ENCODE measurements around the gene TTLL13. TPM values are rescaled to one million over a fixed set of nuclear protein-coding genes. Genes with fewer than 3 reads are reported as not detected.

Gene TTLL13
- total RNA-seq, 2 donors from 2014 or later, result not detected

GRCh38 chr15:90306560-90306959 lies 57.2 kb downstream of the TTLL13 start:
- WGBS, 2 donors, result 48 to 51% methylated on average over 6 of the region's 6 CpGs

GRCh38 chr15:90307661-90308060 lies 58.3 kb downstream of the TTLL13 start:
- no peaks in the 10 kb centered on the region for H3K36me3 ChIP-seq (replicated peaks in 1 of 2; ENCODE audit: insufficient read depth in 1 of 2, low read depth in 2 of 2)
- peaks cover 13% of the 10 kb centered on the region for H3K4me1 ChIP-seq
- H3K4me3 ChIP-seq, result no peak overlapping the region
- no peaks in the 10 kb centered on the region for H3K27me3 ChIP-seq
- DNase-seq, result no peak
- TF ChIP-seq POLR2A (IDR thresholded peaks at IDR 0.05), result no peak
- no peak for TF ChIP-seq CTCF (IDR thresholded peaks at IDR 0.05)
- peak; percentile 15 for ATAC-seq
- H3K9me3 ChIP-seq, result no peaks in the 10 kb centered on the region
- 61 to 77% methylated on average over 2 of the region's 2 CpGs for WGBS, 2 donors
- intact Hi-C loops (cut with DNase I), result no loop called here
- H3K27ac ChIP-seq, result no peak overlapping the region

More at GRCh38 chr15:90306560-90306959, 57.2 kb downstream of the TTLL13 start:
- Histone ChIP-seq H3K4me3 (no peak overlapping the region), H3K27me3 (no peaks in the 10 kb centered on the region), H3K27ac (peak overlapping the region in 3 of 4 donors; percentile 16 to 37 (median 32)), H3K36me3 (replicated peaks in 1 of 2; ENCODE audit: insufficient read depth in 1 of 2, low read depth in 2 of 2) (no peaks in the 10 kb centered on the region), H3K9me3 (no peaks in the 10 kb centered on the region), H3K4me1 (peaks cover 24% of the 10 kb centered on the region)
- TF ChIP-seq CTCF (IDR thresholded peaks at IDR 0.05) (no peak), POLR2A (IDR thresholded peaks at IDR 0.05) (no peak)
- DNase-seq (no peak), ATAC-seq (no peak)
- intact Hi-C loops (cut with DNase I), result no loop called here

GRCh38 chr15:90309020-90309419 lies 59.7 kb downstream of the TTLL13 start:
- no peak for ATAC-seq
- Histone ChIP-seq H3K9me3 (no peaks in the 10 kb centered on the region), H3K4me3 (no peak overlapping the region), H3K27me3 (no peaks in the 10 kb centered on the region), H3K36me3 (replicated peaks in 1 of 2; ENCODE audit: insufficient read depth in 1 of 2, low read depth in 2 of 2) (no peaks in the 10 kb centered on the region), H3K27ac (no peak overlapping the region), H3K4me1 (peaks cover 15% of the 10 kb centered on the region)
- 86 to 89% methylated on average over 4 of the region's 4 CpGs for whole genome bisulfite sequencing, 2 donors
- TF ChIP-seq CTCF (IDR thresholded peaks at IDR 0.05) (no peak), POLR2A (IDR thresholded peaks at IDR 0.05) (no peak)
- no peak for DNase-seq
- intact Hi-C loops (cut with DNase I), result no loop called here

Small RNAs within 50 kb of the gene (small RNA-seq; reads per million reads assigned to genes)
- gene AC091167.3 (not detected), gene RN7SL736P (not detected)

Other genes starting within 250 kb of the TTLL13 start
- 10 to 100 TPM; 18.1 to 34.5 TPM for gene ZNF710, start 248.2 kb upstream of the TTLL13 start, total RNA-seq
- gene IDH2, start 147.1 kb upstream of the TTLL13 start, total RNA-seq, result 10 to 100 TPM; 77.5 to 78.6 TPM
- gene SEMA4B, start 48.2 kb upstream of the TTLL13 start, total RNA-seq, result 10 to 100 TPM; 42.8 to 63.9 TPM
- 10 to 100 TPM; 36.6 to 59.0 TPM for gene CIB1, start 15.6 kb upstream of the TTLL13 start, total RNA-seq
- gene GDPGP1, start 15.3 kb upstream of the TTLL13 start, total RNA-seq, result 1 to 10 TPM in 1 of 2 donors, under 1 TPM in 1; 0.33 to 5.2 TPM
- gene NGRN, start 16.1 kb downstream of the TTLL13 start, total RNA-seq, result 10 to 100 TPM; 27.4 to 27.8 TPM
- gene ZNF774, start 102.7 kb downstream of the TTLL13 start, total RNA-seq, result 1 to 10 TPM; 5.7 to 9.6 TPM
- 10 to 100 TPM; 79.6 to 92.9 TPM for gene IQGAP1, start 138.7 kb downstream of the TTLL13 start, total RNA-seq

Measured in body of pancreas (tissue), 4 donors.